CD1c-positive myeloid dendritic cell (primary cell): Measurements from ENCODE around the gene NTN1.

Source experiments
- DNase-seq: peaks from one replicate; pipeline ENCODE4 v3.0.0-alpha.2; 2016; ENCODE audit errors: extremely low spot score

NTN1 gene

DNA sequence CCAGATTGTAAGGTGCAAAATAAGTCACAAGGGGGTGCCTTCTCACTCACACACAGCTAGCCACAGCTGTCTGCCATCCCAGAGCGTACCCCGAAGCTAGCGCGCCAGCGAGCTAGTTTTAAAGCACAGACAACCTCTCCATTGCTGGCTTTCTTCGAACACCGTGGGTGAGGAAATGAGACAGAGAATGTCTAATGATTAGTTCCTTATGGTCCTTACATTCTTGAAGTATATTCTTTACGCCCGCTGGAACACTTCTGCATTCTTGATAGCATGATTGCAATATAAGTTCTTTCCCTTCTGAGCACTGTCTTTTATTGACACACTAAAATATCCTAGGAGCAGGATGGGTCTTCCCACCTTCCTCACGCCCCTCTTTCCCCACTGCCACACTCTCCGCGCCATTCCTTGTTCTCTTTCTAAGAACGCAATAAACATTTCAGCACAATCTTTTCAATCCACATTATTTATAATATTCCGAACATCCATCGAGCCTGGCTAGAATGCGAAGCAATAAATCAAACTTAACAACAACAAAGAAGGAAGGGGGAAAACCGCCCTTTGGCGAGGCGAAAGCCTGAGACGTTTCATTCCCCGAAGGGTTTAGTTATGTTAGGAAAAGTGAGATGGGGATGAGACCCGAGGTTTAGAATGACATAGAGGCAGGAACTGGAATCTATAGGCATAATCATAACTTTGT is 251.3 kb downstream of the NTN1 start:
- DNase-seq, result peak; percentile 11

DNA sequence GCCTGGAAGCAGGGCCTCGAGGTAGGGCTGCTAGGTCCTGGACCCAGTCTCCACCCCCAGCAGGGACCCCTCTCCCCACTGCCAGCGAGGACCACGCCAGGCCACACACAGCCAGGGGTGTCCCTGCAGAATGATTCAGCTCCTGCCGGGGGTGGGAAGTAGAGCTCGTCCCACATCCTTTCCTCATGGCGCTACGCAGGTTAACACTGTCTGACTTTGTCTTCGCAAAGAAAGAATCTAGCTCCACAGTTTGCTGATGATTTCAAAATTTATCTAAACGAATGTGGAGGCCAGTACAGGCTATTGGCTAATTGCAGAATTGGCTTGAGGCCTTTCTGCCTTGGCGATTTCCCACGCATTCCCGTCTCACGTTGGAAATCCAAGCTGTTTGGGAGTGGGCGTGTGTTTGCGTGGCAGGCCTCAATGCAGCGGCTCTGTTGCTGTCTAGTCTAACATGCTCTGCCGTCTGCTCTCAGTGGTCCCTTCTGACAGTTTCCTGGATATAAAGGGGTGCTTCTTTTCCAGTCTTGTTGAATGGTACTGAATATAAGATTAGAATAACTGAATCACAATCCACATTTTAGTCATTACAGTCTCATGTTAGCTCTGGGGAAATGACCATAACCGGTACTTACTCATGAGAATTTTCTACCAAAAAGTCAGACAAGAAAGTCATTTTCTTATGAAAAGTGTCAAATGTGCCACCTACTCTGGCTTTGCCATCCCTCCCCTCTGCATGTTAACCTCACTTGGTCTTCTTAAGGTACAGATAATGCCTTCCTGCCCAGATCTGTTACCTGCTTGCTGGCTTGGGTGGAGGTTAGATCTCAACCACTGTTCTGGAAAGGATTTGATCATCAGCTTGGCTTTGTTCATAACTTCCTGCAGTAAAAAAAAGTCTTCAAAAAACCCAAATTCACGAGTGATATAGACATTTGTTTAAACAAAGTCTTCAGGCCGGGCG is 252.4 kb downstream of the NTN1 start:
- no peak for DNase-seq

DNA sequence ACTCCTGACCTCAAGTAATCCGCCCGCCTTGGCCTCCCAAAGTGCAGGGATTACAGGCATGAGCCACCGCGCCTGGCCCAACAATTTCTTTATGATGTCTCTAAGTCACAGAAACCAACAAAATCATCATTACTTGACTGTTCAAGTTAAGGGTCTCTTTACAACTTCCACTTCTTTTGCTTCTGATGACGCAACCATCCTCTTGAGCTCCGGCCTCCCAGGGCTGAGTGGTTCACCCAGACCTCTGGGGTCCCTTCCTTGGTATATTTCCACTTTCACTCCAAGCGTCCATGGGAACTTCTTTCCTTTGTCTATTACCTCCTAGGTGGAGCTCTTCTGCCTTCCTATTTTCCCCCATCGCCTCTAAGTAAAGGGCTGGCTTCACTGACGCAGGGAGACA is 253.7 kb downstream of the NTN1 start:
- no peak for DNase-seq

- DNase-seq, result no peak
Observed at GRCh38 chr17:9279893-9280292, 258.6 kb downstream of the NTN1 start.

DNA sequence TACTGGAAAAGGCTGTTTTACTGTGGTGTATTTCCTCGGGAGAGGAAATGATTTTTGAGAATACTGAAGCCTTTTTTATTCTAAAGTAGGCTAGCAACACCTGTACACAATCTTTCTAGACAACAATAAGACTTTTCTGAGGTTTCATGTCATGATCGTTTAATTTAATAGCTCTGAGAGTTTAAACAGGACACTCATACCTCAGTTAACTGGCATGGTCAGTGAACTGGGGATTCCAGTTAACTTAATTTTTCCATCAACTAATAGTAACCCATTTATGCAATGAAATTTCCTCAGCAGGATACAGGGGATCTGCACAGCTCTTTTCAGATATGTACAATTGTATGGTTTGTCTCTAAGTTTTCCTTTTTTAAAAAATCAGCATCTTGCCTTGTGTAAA is 262.6 kb downstream of the NTN1 start:
- DNase-seq, result no peak

DNA sequence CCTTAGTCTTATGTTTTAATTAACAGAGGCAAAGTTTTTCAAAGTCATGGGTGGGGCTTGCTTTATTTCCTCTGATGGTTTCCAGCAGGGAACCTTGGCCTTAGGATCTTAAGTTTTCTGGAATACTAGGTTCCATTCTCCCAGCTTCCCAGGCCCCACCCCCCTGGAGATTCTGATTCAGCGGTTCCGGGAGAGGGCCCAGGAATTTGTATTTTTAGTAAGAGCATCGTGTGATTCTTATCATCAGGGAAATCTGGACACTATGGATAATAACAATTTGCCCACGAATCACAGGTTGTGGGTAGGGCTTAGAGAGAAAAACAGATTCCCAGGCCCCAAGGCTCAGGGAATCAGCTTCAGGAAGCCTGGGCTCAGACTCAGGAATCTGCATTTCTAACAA is 263.6 kb downstream of the NTN1 start:
- DNase-seq, result no peak

DNA sequence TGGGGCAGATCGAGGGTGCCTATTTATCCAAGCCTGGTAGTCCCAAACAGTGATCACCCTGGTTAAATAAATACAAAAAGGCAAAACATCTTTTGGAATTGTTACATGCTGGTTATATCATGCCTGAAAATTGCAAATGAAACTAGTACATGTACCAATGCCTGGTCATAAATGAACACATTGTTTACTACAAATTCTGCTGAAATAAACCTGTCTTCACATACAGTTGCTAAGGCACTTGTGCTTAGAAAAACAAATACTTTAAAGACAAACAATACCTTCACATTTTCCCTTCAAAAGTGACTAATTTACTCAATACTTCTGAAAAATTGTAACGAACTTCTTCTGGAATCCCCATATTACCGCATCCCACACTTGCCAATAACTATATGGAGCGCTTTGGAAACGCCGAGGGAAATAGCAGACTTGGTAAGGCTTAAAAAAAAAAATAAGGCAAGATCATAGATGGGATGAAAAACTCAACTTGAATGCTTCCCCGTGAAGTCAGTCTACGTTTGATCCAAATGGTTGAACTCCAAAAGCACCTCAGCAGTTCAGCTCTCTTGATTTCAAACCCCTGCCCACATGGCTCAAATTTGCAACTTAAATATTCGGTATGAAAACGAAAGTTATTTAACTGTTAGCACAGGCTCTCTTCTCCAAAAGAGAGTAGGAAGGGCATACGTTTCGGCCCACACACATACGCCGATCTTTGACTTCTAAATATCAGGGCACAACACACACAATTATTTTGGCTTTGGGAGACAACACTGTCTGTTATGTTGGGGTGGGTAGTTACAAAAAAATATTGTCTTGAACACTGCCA is 264.5 kb downstream of the NTN1 start:
- DNase-seq, result no peak

GRCh38 chr17:9286434-9286833 is 265.1 kb downstream of the NTN1 start:
- no peak for DNase-seq

GRCh38 chr17:9287306-9287705 is 266.0 kb downstream of the NTN1 start:
- no peak for DNase-seq

DNA sequence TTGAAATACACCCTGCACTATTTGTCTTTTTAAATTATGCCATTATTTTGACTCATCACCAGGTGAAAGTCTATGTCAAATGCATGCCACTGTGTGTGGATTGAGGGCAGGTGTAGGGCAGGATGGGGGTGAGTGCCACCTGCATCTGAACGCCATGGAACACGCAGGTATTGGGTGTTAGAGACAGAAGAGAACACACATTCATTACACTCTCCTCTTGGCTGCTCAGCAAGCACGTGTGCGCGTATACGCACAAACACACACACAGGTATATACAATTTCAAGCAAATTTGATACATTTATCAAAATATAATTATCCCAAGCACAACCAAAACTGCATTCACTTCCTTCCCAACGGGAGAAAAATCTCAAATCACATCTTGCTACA is 268.9 kb downstream of the NTN1 start:
- DNase-seq, result no peak

- DNase-seq, result no peak
Observed at GRCh38 chr17:9291912-9292560, 270.7 kb downstream of the NTN1 start.

DNA sequence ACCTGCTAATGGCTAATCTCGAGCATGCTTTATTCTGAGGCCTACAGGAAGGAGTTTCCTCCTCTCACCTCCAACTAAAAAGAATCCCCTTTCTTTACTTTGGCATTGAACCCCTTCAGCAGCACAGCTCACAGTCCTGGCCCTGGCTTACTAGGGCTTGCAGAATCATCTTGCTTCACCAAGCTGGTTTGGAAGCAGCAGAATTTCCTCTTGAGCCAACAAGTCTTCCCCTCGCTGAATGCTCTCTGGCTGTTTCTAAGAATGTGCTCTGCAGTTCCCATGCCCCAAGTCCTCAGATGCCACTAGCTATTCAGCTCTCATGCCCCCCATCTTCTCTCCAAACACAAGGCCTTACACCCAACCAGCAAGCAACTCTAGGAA is 271.2 kb downstream of the NTN1 start:
- no peak for DNase-seq
